Glomerular visceral epithelial cell (primary cell): ENCODE measurements around the gene TMEM270.

Experiments
- DNase-seq: peaks from one replicate; pipeline ENCODE4 v3.0.0-alpha.2; 2016; ENCODE audit errors: extremely low spot score

TMEM270 gene

DNA sequence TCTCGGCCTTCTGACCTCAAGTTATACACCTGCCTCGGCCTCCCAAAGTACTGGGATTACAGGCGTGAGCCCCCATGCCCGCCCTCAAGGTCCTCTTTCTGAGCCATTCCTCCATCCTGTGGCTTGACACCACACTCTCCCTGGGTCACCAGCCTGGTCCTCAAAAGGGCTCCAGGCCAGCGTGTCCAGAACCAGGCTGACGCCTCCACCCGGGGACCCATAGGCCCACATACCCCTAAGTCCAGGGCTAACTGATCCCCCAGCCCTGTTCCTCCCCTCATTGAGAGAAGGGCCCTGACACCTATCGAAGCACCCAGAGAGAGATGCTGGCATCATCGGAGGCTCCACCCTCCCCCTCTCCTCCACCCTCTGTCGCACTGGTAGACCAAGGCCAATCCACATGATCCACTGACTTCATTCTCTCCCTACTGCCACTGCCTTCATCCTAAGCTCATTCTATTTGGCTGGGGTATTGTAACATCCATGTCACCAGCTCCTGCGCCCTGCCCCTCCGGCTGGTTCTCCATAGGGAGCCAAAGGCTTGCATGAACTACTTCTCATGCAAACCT is 46.7 kb downstream of the TMEM270 start:
- DNase-seq = no peak

GRCh38 chr7:73908123-73908611 is 47.2 kb downstream of the TMEM270 start:
- DNase-seq = no peak

GRCh38 chr7:73909051-73909941 is 48.3 kb downstream of the TMEM270 start:
- no peak for DNase-seq

DNA sequence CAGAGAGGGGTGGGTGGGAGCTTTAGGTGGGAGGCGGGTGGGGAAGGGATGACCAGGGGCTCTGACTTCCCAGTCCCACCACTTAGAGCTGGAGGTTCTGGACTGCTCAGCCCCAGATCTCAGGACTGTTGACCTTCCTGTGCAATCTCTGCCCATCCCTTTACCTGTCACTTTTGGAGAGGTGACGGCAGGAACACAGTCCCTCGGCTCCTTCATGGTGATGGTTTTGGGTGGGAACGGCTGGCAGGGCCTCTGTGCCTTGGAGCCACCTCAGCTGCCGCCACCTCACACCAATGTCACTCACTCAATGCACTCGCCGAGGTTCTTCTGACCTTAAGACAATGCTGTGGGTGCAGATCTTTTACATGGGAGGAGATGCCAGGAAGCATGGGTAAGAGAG is 49.0 kb downstream of the TMEM270 start:
- no peak for DNase-seq

DNA sequence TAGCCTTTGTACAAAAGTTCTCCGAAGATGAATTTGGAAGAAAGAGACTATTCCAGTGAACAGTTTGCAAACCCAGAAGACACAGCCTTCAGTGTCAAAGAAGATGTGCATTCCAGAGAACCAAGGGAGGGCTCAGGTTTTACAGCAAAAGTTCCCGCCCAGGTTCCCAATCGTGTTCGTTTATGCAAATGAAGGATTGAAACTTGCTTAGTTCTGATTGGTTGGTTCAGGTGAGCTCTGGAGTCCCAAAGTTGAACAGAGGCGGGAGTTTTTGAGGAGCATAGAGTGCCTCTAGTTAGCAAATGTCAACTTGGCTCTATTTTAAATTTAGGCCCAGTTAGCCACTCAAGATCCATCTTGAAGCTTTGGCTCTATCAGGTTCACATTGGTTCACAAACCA is 51.3 kb downstream of the TMEM270 start:
- no peak for DNase-seq
